Measurements from ENCODE around the gene CALM1. TPM values are rescaled to one million over a fixed set of nuclear protein-coding genes. Genes with fewer than 3 reads are reported as not detected.

The CALM1 gene
- total and polyA plus RNA-seq, 10 of the 15 experiments (the other 5 are each of a cell fraction or from before 2014, with no cell fraction given) = 110 to 729 (median 261) TPM

- Histone ChIP-seq H3K9me3 (replicated peaks; ENCODE audit: control insufficient read depth, insufficient read depth, low read length) (no peaks in the 10 kb centered on the region), H3K4me3 (no peak overlapping the region), H4K20me1 (ENCODE audit: control insufficient read depth, insufficient read depth) (no peaks in the 10 kb centered on the region), H3K4me2 (ENCODE audit: control insufficient read depth, insufficient read depth) (no peak overlapping the region), H3K4me1 (ENCODE audit: control insufficient read depth, insufficient read depth, low read length) (no peaks in the 10 kb centered on the region), H2AFZ (ENCODE audit: control insufficient read depth, low read depth, low read length) (no peak overlapping the region), H3K27ac (ENCODE audit: control insufficient read depth, insufficient read depth) (no peak overlapping the region), H3K9ac (ENCODE audit: control insufficient read depth, insufficient read depth, low read length) (no peak overlapping the region), H3K79me2 (ENCODE audit: control insufficient read depth, insufficient read depth, low read length) (no peaks in the 10 kb centered on the region), H3K36me3 (ENCODE audit: control insufficient read depth in 2 of 2, insufficient read depth in 2 of 2, low read length in 1 of 2) (no peaks in the 10 kb centered on the region), H3K27me3 (replicated peaks in 1 of 2; ENCODE audit: control insufficient read depth in 2 of 2, insufficient read depth in 2 of 2, low read length in 1 of 2) (no peaks in the 10 kb centered on the region)
- TF ChIP-seq ATF2 (IDR thresholded peaks at IDR 0.05; ENCODE audit: low read length) (no peak), HDAC6 (IDR thresholded peaks at IDR 0.05; ENCODE audit: unreplicated experiment) (no peak), HDGF (IDR thresholded peaks at IDR 0.05) (no peak), POU2F2 (IDR thresholded peaks at IDR 0.05; ENCODE audit: borderline replicate concordance, low read depth, low read length) (no peak), WRNIP1 (IDR thresholded peaks at IDR 0.05; ENCODE audit: borderline replicate concordance, low read depth, low read length) (no peak), PML (IDR thresholded peaks at IDR 0.05; ENCODE audit: low read length) (no peak), ZSCAN29 (IDR thresholded peaks at IDR 0.05) (no peak), ELK1 (IDR thresholded peaks at IDR 0.05; ENCODE audit: low read depth, low read length) (no peak), SP1 (IDR thresholded peaks at IDR 0.05; ENCODE audit: low read depth, low read length) (no peak), CREM (IDR thresholded peaks at IDR 0.05; ENCODE audit: low read depth) (no peak), PAX5 (IDR thresholded peaks at IDR 0.05; ENCODE audit: borderline replicate concordance, low read depth, low read length) (no peak), NKRF (conservative IDR thresholded peaks at IDR 0.05) (no peak), BHLHE40 (IDR thresholded peaks at IDR 0.05; ENCODE audit: borderline replicate concordance in 1 of 2, low read depth in 2 of 2, low read length in 1 of 2) (no peak), JUND (IDR thresholded peaks at IDR 0.05; ENCODE audit: low read depth, low read length) (no peak), MEF2B (IDR thresholded peaks at IDR 0.05; ENCODE audit: partially characterized antibody, poor library complexity, severe bottlenecking) (no peak), SREBF2 (IDR thresholded peaks at IDR 0.05; ENCODE audit: low read length) (no peak), E4F1 (IDR thresholded peaks at IDR 0.05; ENCODE audit: borderline replicate concordance, partially characterized antibody) (no peak), MAX (IDR thresholded peaks at IDR 0.05; ENCODE audit: low read depth, low read length) (no peak), FOS (IDR thresholded peaks at IDR 0.05; ENCODE audit: borderline replicate concordance, extremely low read depth, insufficient read length) (no peak), HDAC2 (IDR thresholded peaks at IDR 0.05) (no peak)
- ATAC-seq = no peak
- BruUV-seq (replicated peaks) = no TSS peak
- in situ Hi-C loops (cut with MboI) (no loop called here), intact Hi-C loops (cut with micrococcal nuclease; ENCODE audit: unreplicated experiment) (no loop called here)
- POLR2A ChIA-PET = no interaction called here
- no peak for FAIRE-seq
- CTCF ChIA-PET = no interaction called here
- RAD21 ChIA-PET (ENCODE audit: unreplicated experiment) = no interaction called here
- DNase-seq (ENCODE audit: low read depth, low spot score) = no peak
- SMC1A ChIA-PET (ENCODE audit: uncharacterized antibody, unreplicated experiment) = no interaction called here
- WGBS (ENCODE audit: insufficient coverage, insufficient replicate concordance, low lambda C conversion rate, missing lambda C conversion rate) = 68% methylated on average over 2 of the region's 2 CpGs
Measured at GRCh38 chr14:90348270-90348669, 48.6 kb upstream of the CALM1 start.

Measured in GM12878 (cell line).